Measurements from ENCODE around the gene CLIP4. TPM values are rescaled to one million over a fixed set of nuclear protein-coding genes. Genes with fewer than 3 reads are reported as not detected.

Gene CLIP4
- total and polyA plus RNA-seq, 9 donors, result 20.7 to 64.7 (median 46.6) TPM

DNA sequence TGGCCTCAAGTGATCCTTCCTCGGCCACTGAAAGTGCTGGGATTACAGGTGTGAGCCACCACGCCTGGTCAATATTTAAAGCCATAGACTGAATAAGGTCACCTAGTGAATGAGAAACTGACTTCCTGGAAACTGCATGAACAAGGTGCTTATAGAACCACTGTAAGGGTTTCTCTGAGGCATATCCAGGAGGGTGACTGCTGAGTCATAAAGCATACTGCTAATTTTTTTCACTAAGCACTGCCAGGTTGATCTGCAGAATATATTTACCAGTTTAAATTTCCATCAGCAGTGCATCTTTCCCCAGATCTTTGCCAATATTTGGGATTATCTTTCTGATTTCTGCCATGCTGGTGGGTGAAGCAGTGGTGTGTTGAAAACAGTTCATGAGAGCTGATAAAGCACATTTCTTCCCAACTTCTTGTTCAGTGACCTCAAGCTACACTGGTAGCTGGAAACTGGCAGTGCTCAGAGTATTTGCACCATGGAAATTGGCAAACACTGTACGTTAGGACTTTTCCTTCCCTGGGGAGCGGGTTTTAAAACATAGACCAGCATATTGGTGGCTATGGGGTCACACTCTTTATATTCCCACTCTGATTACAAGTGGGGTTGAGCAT is 4.2 kb upstream of the CLIP4 start:
- Histone ChIP-seq H3K4me3 (no peak overlapping the region), H3K4me1 (ENCODE audit: insufficient read depth) (peaks cover 2% of the 10 kb centered on the region), H3K36me3 (no peaks in the 10 kb centered on the region), H3K9me3 (no peaks in the 10 kb centered on the region), H3K27me3 (no peaks in the 10 kb centered on the region), H3K27ac (no peak overlapping the region)
- TF ChIP-seq EP300 (IDR thresholded peaks at IDR 0.05) (no peak), POLR2A (IDR thresholded peaks at IDR 0.05) (no peak)
- TF ChIP-seq, protein P1, sequence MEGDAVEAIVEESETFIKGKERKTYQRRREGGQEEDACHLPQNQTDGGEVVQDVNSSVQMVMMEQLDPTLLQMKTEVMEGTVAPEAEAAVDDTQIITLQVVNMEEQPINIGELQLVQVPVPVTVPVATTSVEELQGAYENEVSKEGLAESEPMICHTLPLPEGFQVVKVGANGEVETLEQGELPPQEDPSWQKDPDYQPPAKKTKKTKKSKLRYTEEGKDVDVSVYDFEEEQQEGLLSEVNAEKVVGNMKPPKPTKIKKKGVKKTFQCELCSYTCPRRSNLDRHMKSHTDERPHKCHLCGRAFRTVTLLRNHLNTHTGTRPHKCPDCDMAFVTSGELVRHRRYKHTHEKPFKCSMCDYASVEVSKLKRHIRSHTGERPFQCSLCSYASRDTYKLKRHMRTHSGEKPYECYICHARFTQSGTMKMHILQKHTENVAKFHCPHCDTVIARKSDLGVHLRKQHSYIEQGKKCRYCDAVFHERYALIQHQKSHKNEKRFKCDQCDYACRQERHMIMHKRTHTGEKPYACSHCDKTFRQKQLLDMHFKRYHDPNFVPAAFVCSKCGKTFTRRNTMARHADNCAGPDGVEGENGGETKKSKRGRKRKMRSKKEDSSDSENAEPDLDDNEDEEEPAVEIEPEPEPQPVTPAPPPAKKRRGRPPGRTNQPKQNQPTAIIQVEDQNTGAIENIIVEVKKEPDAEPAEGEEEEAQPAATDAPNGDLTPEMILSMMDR (IDR thresholded peaks at IDR 0.05), result no peak
- intact Hi-C loops (cut with DNase I), result loop anchor here in 1 of 4 donors (5.0 kb wide), 1 partner anchor 44 kb away; no protein-coding TSS in a partner anchor
- WGBS, 3 donors, result 83 to 84% (median 83%) methylated on average over 4 of the region's 4 CpGs
- no peak for DNase-seq

DNA sequence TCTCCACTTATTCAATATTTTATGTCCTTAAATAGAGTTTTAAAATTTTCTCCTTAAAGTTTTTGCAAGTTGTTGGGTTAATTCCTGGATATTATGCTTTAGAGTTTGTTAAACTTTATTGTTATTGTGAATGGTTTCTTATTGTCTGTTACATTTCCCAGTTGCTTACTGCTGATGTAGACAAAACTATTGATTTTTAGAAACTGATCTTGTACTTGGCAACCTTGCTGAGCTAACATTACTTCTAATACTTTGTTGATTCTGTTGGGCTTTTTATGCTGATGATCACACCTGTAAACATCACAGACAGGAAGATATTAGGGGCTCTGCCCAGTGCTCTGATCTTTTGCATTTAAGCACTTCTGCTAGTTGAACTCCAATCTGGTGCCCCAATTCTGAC is 2.8 kb upstream of the CLIP4 start:
- H3K36me3 ChIP-seq, result no peaks in the 10 kb centered on the region
- peaks cover 4% of the 10 kb centered on the region for H3K4me1 ChIP-seq (ENCODE audit: insufficient read depth)
- no peak for TF ChIP-seq EP300 (IDR thresholded peaks at IDR 0.05)
- TF ChIP-seq, protein P1 (IDR thresholded peaks at IDR 0.05), result no peak
- H3K4me3 ChIP-seq, result no peak overlapping the region
- H3K9me3 ChIP-seq, result no peaks in the 10 kb centered on the region
- H3K27me3 ChIP-seq, result no peaks in the 10 kb centered on the region
- no peak for DNase-seq
- intact Hi-C loops (cut with DNase I), result loop anchor here in 1 of 4 donors (5.0 kb wide), 1 partner anchor 45 kb away; no protein-coding TSS in a partner anchor
- no peak overlapping the region for H3K27ac ChIP-seq

DNA sequence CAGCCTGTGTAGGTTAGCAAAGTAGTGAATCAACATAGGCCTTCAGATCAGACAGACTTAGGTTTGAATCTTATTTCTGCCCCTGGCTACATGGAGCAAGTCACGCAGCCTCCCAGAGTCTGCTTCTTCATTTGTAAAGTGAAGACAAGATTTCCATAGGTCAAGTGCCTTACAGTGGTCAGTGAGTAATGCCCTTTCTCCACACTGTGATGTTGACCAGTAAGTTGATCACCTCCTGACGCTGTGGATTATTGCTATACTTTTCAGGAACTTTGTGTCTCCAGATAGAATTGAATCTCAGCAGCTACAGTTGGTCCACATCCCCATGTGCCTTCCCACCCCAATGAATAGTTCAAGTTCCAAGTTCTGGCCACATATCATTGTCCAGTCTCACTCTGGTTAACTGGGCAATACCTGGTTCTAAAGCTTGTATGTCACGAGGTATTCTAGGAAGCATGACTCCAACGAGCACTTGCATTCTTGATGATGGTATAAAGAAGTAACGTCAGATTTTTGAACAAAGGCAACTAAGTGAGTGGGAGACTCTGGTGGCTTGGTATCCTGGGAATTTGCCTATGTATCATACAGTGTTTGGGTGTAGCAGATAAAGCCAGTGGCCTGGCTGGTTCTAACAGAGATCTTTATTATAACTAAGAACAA is 2.1 kb upstream of the CLIP4 start:
- 90 to 91% (median 90%) methylated on average over 5 of the region's 5 CpGs for WGBS, 3 donors
- H3K9me3 ChIP-seq, result no peaks in the 10 kb centered on the region
- H3K27ac ChIP-seq, result no peak overlapping the region
- no peaks in the 10 kb centered on the region for H3K27me3 ChIP-seq
- TF ChIP-seq POLR2A (IDR thresholded peaks at IDR 0.05) (no peak), EP300 (IDR thresholded peaks at IDR 0.05) (no peak)
- TF ChIP-seq, protein P1 (IDR thresholded peaks at IDR 0.05), result no peak
- H3K4me3 ChIP-seq, result no peak overlapping the region
- intact Hi-C loops (cut with DNase I), result loop anchor here in 1 of 4 donors (5.0 kb wide), 1 partner anchor 46 kb away; no protein-coding TSS in a partner anchor
- H3K4me1 ChIP-seq (ENCODE audit: insufficient read depth), result peaks cover 4% of the 10 kb centered on the region
- DNase-seq, result no peak
- H3K36me3 ChIP-seq, result no peaks in the 10 kb centered on the region

DNA sequence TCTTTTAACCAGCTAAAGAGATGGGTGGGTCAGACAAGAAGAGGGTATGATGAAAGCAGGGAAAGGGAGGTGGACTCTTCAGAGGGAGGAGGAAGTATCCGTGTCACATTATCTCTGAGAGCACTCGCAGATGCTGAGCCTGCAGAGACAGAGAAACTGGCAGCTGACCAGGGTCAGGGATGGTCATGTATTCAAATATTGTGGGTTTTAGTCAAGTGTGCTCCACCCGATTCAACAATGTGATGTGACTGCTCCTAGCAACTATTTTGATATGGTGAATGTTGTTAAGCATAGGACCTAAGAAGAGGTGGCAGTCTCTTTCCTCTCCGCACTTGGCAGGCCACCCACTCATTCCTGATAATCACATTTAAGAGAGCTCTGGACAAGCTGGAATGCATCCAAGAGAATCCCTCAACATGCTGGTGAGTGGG is 1.3 kb upstream of the CLIP4 start:
- no peak overlapping the region for H3K27ac ChIP-seq
- no peak for TF ChIP-seq EP300 (IDR thresholded peaks at IDR 0.05)
- TF ChIP-seq, protein P1 (IDR thresholded peaks at IDR 0.05), result no peak
- TF ChIP-seq POLR2A (IDR thresholded peaks at IDR 0.05), result no peak
- no peaks in the 10 kb centered on the region for H3K27me3 ChIP-seq
- no peaks in the 10 kb centered on the region for H3K36me3 ChIP-seq
- no peak overlapping the region for H3K4me3 ChIP-seq
- DNase-seq, result peak in 3 of 5 donors; percentile 27 to 63 (median 49)
- intact Hi-C loops (cut with DNase I), result loop anchor here in 1 of 4 donors (5.0 kb wide), 1 partner anchor 47 kb away; no protein-coding TSS in a partner anchor
- peaks cover 4% of the 10 kb centered on the region for H3K4me1 ChIP-seq (ENCODE audit: insufficient read depth)
- H3K9me3 ChIP-seq, result no peaks in the 10 kb centered on the region
- 42 to 54% (median 53%) methylated on average over 4 of the region's 4 CpGs for WGBS, 3 donors

All from ovary (tissue), 9 donors.